Measurements from ENCODE around the gene CUBN.

The CUBN gene

DNA sequence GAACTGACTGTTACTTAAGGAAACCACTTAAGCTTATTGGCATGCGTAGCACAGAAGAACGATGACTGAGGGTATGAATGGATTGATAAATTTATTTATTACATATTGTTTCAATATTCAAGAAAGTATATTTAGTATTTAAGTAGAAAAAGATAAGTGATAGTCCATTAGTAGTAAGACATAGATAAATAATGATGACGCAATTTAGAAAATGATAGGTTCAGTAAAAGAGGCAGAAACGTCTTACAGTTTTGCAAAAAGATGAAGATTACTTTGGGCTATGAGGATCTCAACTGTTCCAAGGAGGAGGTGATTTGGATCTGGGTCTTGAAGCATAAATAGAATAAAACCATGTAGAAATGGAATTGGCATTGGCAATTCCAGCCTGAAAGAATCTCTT is 275.8 kb downstream of the CUBN start:
- TF ChIP-seq CTCF (conservative IDR thresholded peaks at IDR 0.05) (no peak), ZFX (IDR thresholded peaks at IDR 0.05) (no peak)
- no peak overlapping the region for H3K27ac ChIP-seq

GRCh38 chr10:16853201-16853600 is 276.4 kb downstream of the CUBN start:
- peak; percentile 33 for TF ChIP-seq CTCF (conservative IDR thresholded peaks at IDR 0.05)
- TF ChIP-seq ZFX (IDR thresholded peaks at IDR 0.05), result no peak
- H3K27ac ChIP-seq, result no peak overlapping the region

DNA sequence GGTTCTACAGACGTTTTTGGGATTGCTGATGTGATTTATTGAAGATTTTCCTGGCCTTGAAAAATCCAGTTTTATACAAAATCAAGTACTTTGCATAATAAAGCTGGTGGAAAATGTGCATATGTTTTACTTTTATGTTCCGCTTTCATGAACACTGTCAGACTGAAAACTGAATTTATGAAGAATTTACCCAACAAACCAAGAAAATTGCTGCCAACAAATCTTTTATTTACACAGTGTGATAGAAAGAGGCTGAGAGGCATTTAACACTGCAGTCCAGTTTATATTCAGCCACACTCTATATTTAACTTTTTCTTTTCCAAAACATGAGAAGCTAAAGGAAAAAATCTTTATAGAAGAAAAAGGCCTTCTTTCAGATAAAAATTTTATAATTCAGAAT is 277.0 kb downstream of the CUBN start:
- no peak for TF ChIP-seq CTCF (conservative IDR thresholded peaks at IDR 0.05)
- TF ChIP-seq ZFX (IDR thresholded peaks at IDR 0.05), result no peak
- H3K27ac ChIP-seq, result no peak overlapping the region

GRCh38 chr10:16848562-16849154 is 281.0 kb downstream of the CUBN start:
- H3K27ac ChIP-seq, result no peak overlapping the region
- TF ChIP-seq CTCF (conservative IDR thresholded peaks at IDR 0.05) (no peak), ZFX (IDR thresholded peaks at IDR 0.05) (no peak)

GRCh38 chr10:16847644-16848043 is 282.0 kb downstream of the CUBN start:
- TF ChIP-seq ZFX (IDR thresholded peaks at IDR 0.05) (no peak), CTCF (conservative IDR thresholded peaks at IDR 0.05) (no peak)
- no peak overlapping the region for H3K27ac ChIP-seq

- no peak for TF ChIP-seq ZFX (IDR thresholded peaks at IDR 0.05)
- TF ChIP-seq CTCF (conservative IDR thresholded peaks at IDR 0.05), result no peak
- H3K27ac ChIP-seq, result no peak overlapping the region
Measured at GRCh38 chr10:16845248-16845647, 284.4 kb downstream of the CUBN start.

DNA sequence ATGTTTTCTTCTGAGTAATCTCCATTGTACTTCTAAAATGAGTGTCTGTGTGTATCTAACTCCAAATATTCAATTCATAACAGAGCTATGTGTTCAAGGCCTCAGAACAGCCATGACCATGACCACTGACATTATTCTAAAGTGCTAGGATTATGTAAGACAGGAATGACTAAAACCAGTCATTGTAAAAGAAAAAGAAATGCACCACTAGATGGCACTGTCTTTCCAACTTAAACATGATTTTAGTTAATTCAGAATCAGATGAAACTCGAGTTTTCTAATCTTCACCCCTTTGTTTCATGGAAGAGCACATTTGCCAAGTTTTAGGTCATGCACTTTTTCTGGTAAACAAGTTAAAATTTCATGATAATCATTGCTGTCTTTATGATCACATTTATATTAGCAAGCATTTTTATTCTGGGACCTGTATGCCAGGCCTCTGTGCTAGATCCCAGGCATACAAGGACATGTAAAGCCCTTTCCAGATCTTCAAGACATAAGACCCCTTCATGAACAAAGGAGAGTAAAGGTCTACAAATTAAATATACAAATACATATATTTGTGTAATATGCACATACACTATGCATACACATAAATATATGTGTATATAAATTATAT is 286.2 kb downstream of the CUBN start:
- TF ChIP-seq CTCF (conservative IDR thresholded peaks at IDR 0.05) (peak; percentile 67), ZFX (IDR thresholded peaks at IDR 0.05) (no peak)

More for the DNA sequence above, 286.2 kb downstream of the CUBN start:
- H3K27ac ChIP-seq, result no peak overlapping the region
